Measurements from ENCODE around the gene MBD5.

MBD5 gene

GRCh38 chr2:148014616-148015015 is 6.3 kb upstream of the MBD5 start:
- H2AK5ac ChIP-seq (ENCODE audit: low read length): no peak overlapping the region
- no peak overlapping the region for H3K4me2 ChIP-seq (ENCODE audit: low read length)
- no peak overlapping the region for H3K14ac ChIP-seq (ENCODE audit: low read length)
- H3K36me3 ChIP-seq (ENCODE audit: control insufficient read depth in 1 of 2, insufficient read depth in 2 of 2, low read length in 2 of 2): no peaks in the 10 kb centered on the region
- no peak overlapping the region for H3K23ac ChIP-seq (ENCODE audit: low read length)
- H3K9me3 ChIP-seq (ENCODE audit: insufficient read depth, low read depth, low read length): no peaks in the 10 kb centered on the region
- no peak overlapping the region for H2BK5ac ChIP-seq (ENCODE audit: low read depth, low read length, poor library complexity)
- H4K12ac ChIP-seq (ENCODE audit: low read depth, low read length): no peak overlapping the region
- no peak overlapping the region for H3K4ac ChIP-seq (ENCODE audit: low read depth, low read length)
- H3K9ac ChIP-seq (ENCODE audit: low read length): no peak overlapping the region
- H3K18ac ChIP-seq (ENCODE audit: low read length): no peak overlapping the region
- no peaks in the 10 kb centered on the region for H3K4me1 ChIP-seq (ENCODE audit: control insufficient read depth in 1 of 2, insufficient read depth in 2 of 2, low read length in 2 of 2)
- H3K4me3 ChIP-seq (ENCODE audit: low read depth, low read length): no peak overlapping the region
- H4K8ac ChIP-seq (ENCODE audit: low read depth, low read length): no peak overlapping the region
- no peaks in the 10 kb centered on the region for H3K79me2 ChIP-seq (ENCODE audit: control insufficient read depth, insufficient read depth, low read length, poor library complexity)
- H4K91ac ChIP-seq (ENCODE audit: low read depth, low read length): no peak overlapping the region
- H3K79me1 ChIP-seq (ENCODE audit: low read length): no peaks in the 10 kb centered on the region
- no CpG with 5 or more reads among the region's 5 CpGs for WGBS (ENCODE audit: extremely low coverage, insufficient coverage, insufficient read length)
- no peak overlapping the region for H3K27ac ChIP-seq (ENCODE audit: low read depth, low read length)
- no peak overlapping the region for H2BK120ac ChIP-seq (ENCODE audit: insufficient read depth, low read length, poor library complexity)
- H2AFZ ChIP-seq (ENCODE audit: insufficient read depth, low read length, poor library complexity): no peak overlapping the region
- no peak overlapping the region for H2BK12ac ChIP-seq (ENCODE audit: low read length)
- no peaks in the 10 kb centered on the region for H3K27me3 ChIP-seq (ENCODE audit: insufficient read depth, low read length)
- no peak for DNase-seq

GRCh38 chr2:148020111-148021058 is 506 bp upstream of the MBD5 start, which contains the start of gene ORC4:
ORC4 (minus strand) TSS chr2:148020737; CDS start chr2:147975958, 44,779 bp downstream.
- Histone ChIP-seq H3K79me2 (ENCODE audit: control insufficient read depth, insufficient read depth, low read length, poor library complexity) (peaks cover 8% of the 10 kb centered on the region), H4K91ac (ENCODE audit: low read depth, low read length) (peak within 1 kb of the TSS; percentile 76), H2AFZ (ENCODE audit: insufficient read depth, low read length, poor library complexity) (peak within 1 kb of the TSS; percentile 90), H4K12ac (ENCODE audit: low read depth, low read length) (peak within 1 kb of the TSS; percentile 63), H3K4me2 (ENCODE audit: low read length) (peak within 1 kb of the TSS; percentile 83), H3K79me1 (ENCODE audit: low read length) (peaks cover 8% of the 10 kb centered on the region), H3K27me3 (ENCODE audit: insufficient read depth, low read length) (no peaks in the 10 kb centered on the region), H3K9ac (ENCODE audit: low read length) (peak within 1 kb of the TSS; percentile 84), H3K36me3 (ENCODE audit: control insufficient read depth in 1 of 2, insufficient read depth in 2 of 2, low read length in 2 of 2) (no peaks in the 10 kb centered on the region), H2BK5ac (ENCODE audit: low read depth, low read length, poor library complexity) (peak within 1 kb of the TSS; percentile 44), H3K9me3 (ENCODE audit: insufficient read depth, low read depth, low read length) (no peaks in the 10 kb centered on the region), H2AK5ac (ENCODE audit: low read length) (no peak within 1 kb of the TSS), H3K23ac (ENCODE audit: low read length) (no peak within 1 kb of the TSS), H2BK12ac (ENCODE audit: low read length) (no peak within 1 kb of the TSS), H3K4me3 (ENCODE audit: low read depth, low read length) (peak within 1 kb of the TSS; percentile 96), H3K18ac (ENCODE audit: low read length) (peak within 1 kb of the TSS; percentile 34), H3K4me1 (ENCODE audit: control insufficient read depth in 1 of 2, insufficient read depth in 2 of 2, low read length in 2 of 2) (no peaks in the 10 kb centered on the region), H3K4ac (ENCODE audit: low read depth, low read length) (peak within 1 kb of the TSS; percentile 37), H2BK120ac (ENCODE audit: insufficient read depth, low read length, poor library complexity) (peak within 1 kb of the TSS; percentile 3), H4K8ac (ENCODE audit: low read depth, low read length) (peak within 1 kb of the TSS; percentile 88), H3K27ac (ENCODE audit: low read depth, low read length) (peak within 1 kb of the TSS; percentile 80), H3K14ac (ENCODE audit: low read length) (peak within 1 kb of the TSS; percentile 40)
- peak; percentile 99 for DNase-seq
- no CpG with 5 or more reads among the region's 52 CpGs for WGBS (ENCODE audit: extremely low coverage, insufficient coverage, insufficient read length)

GRCh38 chr2:148021886-148022285 is 995 bp downstream of the MBD5 start:
- H2AFZ ChIP-seq (ENCODE audit: insufficient read depth, low read length, poor library complexity): no peak overlapping the region
- H3K27me3 ChIP-seq (ENCODE audit: insufficient read depth, low read length): no peaks in the 10 kb centered on the region
- peak overlapping the region; percentile 62 for H3K9ac ChIP-seq (ENCODE audit: low read length)
- no peak overlapping the region for H2AK5ac ChIP-seq (ENCODE audit: low read length)
- no peak overlapping the region for H3K27ac ChIP-seq (ENCODE audit: low read depth, low read length)
- no peaks in the 10 kb centered on the region for H3K9me3 ChIP-seq (ENCODE audit: insufficient read depth, low read depth, low read length)
- H3K79me2 ChIP-seq (ENCODE audit: control insufficient read depth, insufficient read depth, low read length, poor library complexity): peaks cover 8% of the 10 kb centered on the region
- H4K12ac ChIP-seq (ENCODE audit: low read depth, low read length): no peak overlapping the region
- H2BK5ac ChIP-seq (ENCODE audit: low read depth, low read length, poor library complexity): no peak overlapping the region
- no peak overlapping the region for H3K23ac ChIP-seq (ENCODE audit: low read length)
- no peak overlapping the region for H2BK12ac ChIP-seq (ENCODE audit: low read length)
- DNase-seq: no peak
- H3K36me3 ChIP-seq (ENCODE audit: control insufficient read depth in 1 of 2, insufficient read depth in 2 of 2, low read length in 2 of 2): no peaks in the 10 kb centered on the region
- peaks cover 8% of the 10 kb centered on the region for H3K79me1 ChIP-seq (ENCODE audit: low read length)
- peak overlapping the region; percentile 79 for H3K4me2 ChIP-seq (ENCODE audit: low read length)
- H3K14ac ChIP-seq (ENCODE audit: low read length): no peak overlapping the region
- no peak overlapping the region for H2BK120ac ChIP-seq (ENCODE audit: insufficient read depth, low read length, poor library complexity)
- H4K8ac ChIP-seq (ENCODE audit: low read depth, low read length): no peak overlapping the region
- no peaks in the 10 kb centered on the region for H3K4me1 ChIP-seq (ENCODE audit: control insufficient read depth in 1 of 2, insufficient read depth in 2 of 2, low read length in 2 of 2)
- peak overlapping the region; percentile 37 for H3K4ac ChIP-seq (ENCODE audit: low read depth, low read length)
- no CpG with 5 or more reads among the region's 3 CpGs for WGBS (ENCODE audit: extremely low coverage, insufficient coverage, insufficient read length)
- H3K4me3 ChIP-seq (ENCODE audit: low read depth, low read length): peak overlapping the region; percentile 78
- H4K91ac ChIP-seq (ENCODE audit: low read depth, low read length): peak overlapping the region; percentile 76
- no peak overlapping the region for H3K18ac ChIP-seq (ENCODE audit: low read length)

GRCh38 chr2:148022351-148022750 is 1.5 kb downstream of the MBD5 start:
- Histone ChIP-seq H2AK5ac (ENCODE audit: low read length) (no peak overlapping the region), H2BK120ac (ENCODE audit: insufficient read depth, low read length, poor library complexity) (no peak overlapping the region), H3K4me1 (ENCODE audit: control insufficient read depth in 1 of 2, insufficient read depth in 2 of 2, low read length in 2 of 2) (no peaks in the 10 kb centered on the region), H2BK12ac (ENCODE audit: low read length) (no peak overlapping the region), H3K18ac (ENCODE audit: low read length) (no peak overlapping the region), H4K12ac (ENCODE audit: low read depth, low read length) (no peak overlapping the region), H3K9ac (ENCODE audit: low read length) (no peak overlapping the region), H3K79me2 (ENCODE audit: control insufficient read depth, insufficient read depth, low read length, poor library complexity) (peaks cover 8% of the 10 kb centered on the region), H3K79me1 (ENCODE audit: low read length) (peaks cover 8% of the 10 kb centered on the region), H3K27me3 (ENCODE audit: insufficient read depth, low read length) (no peaks in the 10 kb centered on the region), H3K4ac (ENCODE audit: low read depth, low read length) (no peak overlapping the region), H3K27ac (ENCODE audit: low read depth, low read length) (no peak overlapping the region), H3K23ac (ENCODE audit: low read length) (no peak overlapping the region), H3K14ac (ENCODE audit: low read length) (no peak overlapping the region), H3K36me3 (ENCODE audit: control insufficient read depth in 1 of 2, insufficient read depth in 2 of 2, low read length in 2 of 2) (no peaks in the 10 kb centered on the region), H2BK5ac (ENCODE audit: low read depth, low read length, poor library complexity) (no peak overlapping the region), H3K4me3 (ENCODE audit: low read depth, low read length) (no peak overlapping the region), H3K9me3 (ENCODE audit: insufficient read depth, low read depth, low read length) (no peaks in the 10 kb centered on the region), H2AFZ (ENCODE audit: insufficient read depth, low read length, poor library complexity) (no peak overlapping the region), H4K91ac (ENCODE audit: low read depth, low read length) (no peak overlapping the region), H4K8ac (ENCODE audit: low read depth, low read length) (no peak overlapping the region), H3K4me2 (ENCODE audit: low read length) (no peak overlapping the region)
- no CpG with 5 or more reads among the region's 1 CpG for WGBS (ENCODE audit: extremely low coverage, insufficient coverage, insufficient read length)
- DNase-seq: no peak
